ENCODE data around the gene FKBP6.
"Not testable (repeated sequence)": the region's sequence is repeated elsewhere in the genome, so short reads cannot be mapped to it uniquely, and the experiment has no call there.

FKBP6 gene, protein sequence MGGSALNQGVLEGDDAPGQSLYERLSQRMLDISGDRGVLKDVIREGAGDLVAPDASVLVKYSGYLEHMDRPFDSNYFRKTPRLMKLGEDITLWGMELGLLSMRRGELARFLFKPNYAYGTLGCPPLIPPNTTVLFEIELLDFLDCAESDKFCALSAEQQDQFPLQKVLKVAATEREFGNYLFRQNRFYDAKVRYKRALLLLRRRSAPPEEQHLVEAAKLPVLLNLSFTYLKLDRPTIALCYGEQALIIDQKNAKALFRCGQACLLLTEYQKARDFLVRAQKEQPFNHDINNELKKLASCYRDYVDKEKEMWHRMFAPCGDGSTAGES

DNA sequence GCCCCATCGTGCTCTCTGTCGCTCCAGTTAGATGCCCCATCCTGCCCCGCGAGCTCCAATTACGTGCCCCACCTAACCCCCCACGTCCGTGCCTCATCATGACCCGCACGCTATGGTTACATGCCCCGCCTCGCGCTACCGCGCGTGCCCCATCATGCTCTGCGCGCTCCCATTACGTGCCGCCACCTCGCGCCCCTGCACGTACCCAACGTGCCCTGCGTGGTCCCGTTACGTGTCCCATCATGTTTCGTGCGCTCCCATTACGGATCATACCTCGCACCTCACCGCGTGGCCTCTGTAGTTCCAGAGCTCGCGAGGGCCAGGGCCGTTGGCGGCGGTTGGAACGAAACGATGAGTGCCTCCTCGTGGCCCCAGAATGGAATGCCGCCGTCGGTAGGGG is at the start of gene FKBP6, which contains the start of gene TRIM50:
Gene FKBP6 (plus strand): TSS at position 240 of the 400 bp plus-strand sequence. CDS start 268 bp downstream, outside the sequence.
Gene TRIM50 (minus strand): TSS at position 161 of the 400 bp plus-strand sequence. CDS start 3,295 bp downstream, outside the sequence.
- not testable (repeated sequence) for DNase-seq

DNA sequence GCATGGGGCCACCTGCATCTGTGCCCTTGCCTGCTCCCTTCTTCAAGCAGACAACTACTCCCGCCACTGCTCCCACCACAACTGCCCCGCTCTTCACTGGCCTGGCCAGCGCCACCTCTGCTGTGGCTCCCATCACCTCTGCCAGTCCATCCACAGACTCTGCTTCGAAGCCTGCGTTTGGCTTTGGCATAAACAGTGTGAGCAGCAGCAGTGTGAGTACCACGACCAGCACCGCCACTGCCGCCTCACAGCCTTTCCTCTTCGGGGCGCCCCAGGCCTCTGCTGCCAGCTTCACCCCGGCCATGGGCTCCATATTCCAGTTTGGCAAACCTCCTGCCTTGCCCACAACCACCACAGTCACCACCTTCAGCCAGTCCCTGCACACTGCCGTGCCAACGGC is 30.7 kb upstream of the FKBP6 start:
- DNase-seq, result not testable (repeated sequence)

DNA sequence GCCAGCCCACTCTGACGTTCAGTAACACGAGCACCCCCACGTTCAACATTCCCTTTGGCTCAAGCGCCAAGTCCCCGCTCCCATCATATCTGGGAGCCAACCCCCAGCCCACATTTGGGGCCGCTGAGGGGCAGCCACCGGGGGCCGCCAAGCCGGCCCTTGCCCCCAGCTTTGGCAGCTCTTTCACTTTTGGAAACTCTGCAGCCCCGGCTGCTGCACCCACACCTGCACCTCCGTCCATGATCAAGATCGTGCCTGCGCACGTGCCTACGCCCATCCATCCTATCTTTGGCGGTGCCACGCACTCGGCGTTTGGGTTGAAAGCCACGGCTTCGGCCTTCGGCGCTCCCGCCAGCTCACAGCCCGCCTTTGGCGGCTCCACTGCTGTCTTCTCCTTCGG is 30.3 kb upstream of the FKBP6 start:
- not testable (repeated sequence) for DNase-seq

DNA sequence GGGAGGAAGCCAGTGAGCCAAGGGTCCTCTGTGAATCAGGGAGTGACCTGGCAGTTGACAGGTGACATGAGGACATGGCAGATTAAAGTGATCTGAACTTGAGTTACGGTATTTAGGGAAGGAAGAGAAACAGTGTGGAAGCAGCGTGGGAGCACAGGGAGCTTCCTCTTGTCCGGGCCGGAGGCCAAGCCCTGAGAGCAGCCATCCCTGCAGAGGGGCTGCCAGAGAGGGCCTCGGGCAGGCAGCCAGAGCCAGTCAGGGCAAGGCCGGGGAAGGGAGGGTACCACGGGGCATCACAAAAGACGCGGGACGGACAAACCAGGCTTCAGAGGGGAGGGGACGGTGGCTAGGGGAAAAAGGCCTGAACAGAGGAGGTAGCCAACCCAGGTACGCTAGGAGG is 28.1 kb upstream of the FKBP6 start:
- not testable (repeated sequence) for DNase-seq

DNA sequence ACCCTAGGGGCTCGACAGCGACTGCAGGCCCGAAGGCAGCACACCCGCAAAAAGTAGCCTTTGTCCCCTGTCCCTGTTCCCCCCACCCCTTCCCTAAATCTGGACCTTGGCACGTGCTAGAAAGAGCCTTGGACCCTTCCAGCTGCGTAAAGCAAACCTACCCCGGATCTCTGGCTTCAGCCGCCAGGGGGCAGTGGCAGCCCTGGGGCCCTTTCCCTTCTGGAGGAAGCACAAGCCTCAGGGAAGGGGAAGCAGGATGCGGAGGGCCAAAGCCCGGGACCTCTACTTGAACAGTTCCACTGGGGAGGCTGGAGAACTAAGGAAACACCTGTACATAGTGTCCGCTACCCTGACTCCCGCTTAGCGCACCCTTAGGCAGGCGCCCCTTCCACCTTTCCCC is 26.9 kb upstream of the FKBP6 start:
- DNase-seq, result not testable (repeated sequence)

DNA sequence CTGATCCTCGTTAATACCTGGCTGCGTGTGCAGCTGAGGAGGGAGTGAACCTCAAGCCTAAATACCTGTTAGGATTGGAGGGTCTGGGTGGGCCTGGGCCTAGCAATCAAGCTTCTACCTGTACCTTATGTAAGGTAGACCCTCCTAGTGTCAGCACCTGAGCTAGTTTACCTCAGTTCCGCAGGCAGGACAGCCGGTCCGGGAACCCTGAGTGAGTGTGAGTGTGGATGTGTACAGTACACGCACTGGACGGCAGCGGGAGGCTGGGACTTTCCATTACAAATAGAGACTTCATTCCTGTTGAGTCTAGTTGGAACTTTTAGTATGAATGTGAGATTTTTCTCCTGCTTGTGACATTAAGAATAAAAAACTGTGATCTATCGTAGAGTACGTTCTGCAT is 25.1 kb upstream of the FKBP6 start:
- not testable (repeated sequence) for DNase-seq

DNA sequence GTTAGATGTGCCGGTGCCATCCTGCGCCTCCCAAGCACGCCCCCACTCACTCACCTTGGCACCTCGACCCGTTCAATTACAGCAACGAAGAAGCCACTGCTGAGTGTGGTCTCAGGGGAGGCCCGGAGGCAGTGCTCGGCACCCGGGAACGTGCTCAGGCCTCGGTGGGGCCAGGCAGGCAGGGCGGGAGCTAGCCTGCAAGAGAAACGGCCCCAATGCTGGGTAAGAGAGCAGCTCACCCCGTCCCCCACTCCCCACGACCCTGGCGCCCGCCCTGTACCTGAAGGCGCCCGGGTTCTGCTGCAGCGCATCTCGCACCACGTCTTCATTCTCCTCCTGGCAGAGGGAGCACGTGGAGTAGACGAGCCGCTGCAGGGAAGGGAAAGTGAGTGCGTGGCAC is 24.4 kb upstream of the FKBP6 start:
- no peak for DNase-seq

DNA sequence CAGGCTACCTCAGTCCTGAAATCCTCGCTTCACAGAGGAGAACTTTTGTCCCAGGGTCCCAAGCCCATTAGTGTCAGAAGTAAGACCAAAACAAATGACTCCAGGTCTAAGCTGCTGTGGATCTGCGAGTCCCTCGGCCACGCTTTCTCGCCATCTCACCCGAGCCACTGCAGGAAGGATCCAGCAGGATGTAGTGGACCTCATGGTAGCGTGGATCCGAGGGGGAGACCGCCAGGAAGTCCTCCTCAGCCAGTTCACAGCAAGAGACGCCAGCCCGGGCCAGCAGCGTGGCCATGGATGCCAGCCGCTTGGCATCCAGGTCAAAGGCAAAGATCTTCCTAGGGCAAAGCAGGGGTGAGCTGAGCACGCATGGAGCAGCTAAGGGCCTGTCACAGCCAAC is 23.9 kb upstream of the FKBP6 start:
- no peak for DNase-seq

DNA sequence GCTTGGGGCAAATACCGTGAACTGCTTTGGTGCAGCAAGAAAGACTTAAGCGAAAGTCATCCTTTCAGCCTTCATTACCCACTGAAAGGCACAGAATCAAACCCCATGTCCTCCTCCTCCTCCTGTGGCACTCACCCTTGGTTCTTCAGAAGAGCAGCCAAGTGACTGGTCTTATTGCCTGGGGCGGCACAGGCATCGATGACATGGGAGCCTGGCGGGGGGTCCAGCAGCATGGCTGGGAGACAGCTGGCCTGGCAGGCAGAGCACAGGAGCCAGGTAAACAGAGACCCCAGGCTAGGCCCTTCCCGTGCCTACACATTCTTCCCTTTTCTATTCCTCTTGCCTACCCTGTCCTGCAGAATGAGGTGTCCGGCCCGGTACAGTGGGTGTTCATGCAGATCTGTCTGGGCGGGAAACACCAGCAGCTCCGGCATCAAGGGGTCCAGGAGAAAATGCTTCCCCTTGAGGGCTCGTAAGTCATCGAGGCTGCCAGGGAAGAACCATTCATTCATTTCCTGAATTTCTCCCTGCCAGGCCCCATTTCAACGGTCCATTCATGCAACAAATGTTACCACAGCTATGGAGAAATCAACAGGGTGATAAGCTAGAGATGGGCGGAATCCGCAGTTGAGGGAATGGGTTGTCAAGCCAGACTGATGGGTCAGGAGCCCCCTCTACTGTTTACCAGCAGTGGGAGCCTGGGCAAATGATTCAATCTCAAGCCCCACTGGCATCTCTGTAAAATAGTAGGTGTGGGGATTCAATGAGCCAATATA is 23.2 kb upstream of the FKBP6 start:
- DNase-seq, result not testable (repeated sequence)

DNA sequence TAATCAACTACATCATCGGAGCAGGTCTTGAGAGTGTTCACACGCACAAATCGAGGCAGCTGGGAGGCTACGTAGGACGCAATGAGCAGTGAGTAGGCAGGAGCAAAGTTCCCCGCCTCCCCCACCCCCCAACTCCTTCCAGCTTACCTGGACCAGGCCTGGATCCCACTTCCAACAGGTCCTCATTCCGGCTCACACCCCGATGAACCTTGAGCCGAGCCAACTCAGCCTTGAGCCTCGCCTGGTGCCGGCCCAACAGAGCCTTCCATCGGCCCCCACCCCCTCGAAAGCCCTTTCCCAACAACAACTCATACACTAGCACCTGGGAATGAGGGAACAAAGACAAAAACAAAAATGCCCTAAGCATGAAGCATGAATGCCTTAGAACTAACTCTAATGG is 20.5 kb upstream of the FKBP6 start:
- DNase-seq, result no peak

DNA sequence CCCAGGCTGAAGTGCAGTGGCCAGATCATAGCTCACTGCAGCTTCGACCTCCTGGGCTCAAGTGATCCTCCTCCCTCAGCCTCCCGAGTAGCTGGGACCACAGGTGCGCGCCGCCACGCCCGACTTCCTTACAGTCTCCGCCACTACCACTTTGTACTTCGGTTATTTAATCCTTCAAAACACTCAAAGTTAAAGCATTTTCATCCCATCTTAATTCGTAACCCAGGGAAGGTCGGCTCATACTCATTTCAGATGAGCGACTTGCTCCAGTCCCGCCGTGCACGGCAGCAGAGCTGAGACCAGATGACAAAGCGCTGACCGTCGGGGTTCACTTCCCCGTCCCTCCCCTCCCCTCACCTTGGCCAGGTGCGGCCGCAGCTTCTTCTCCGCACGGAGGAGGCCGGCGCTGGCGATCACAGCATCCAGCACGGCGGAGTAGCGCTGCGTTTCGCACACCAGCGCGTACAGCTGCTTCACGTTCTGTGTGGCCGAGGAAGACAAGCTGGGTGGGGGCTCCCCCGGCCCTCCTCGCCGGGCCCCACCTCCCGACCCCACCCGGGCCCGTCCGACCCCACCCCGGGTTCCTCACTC is 19.8 kb upstream of the FKBP6 start:
- no peak for DNase-seq

DNA sequence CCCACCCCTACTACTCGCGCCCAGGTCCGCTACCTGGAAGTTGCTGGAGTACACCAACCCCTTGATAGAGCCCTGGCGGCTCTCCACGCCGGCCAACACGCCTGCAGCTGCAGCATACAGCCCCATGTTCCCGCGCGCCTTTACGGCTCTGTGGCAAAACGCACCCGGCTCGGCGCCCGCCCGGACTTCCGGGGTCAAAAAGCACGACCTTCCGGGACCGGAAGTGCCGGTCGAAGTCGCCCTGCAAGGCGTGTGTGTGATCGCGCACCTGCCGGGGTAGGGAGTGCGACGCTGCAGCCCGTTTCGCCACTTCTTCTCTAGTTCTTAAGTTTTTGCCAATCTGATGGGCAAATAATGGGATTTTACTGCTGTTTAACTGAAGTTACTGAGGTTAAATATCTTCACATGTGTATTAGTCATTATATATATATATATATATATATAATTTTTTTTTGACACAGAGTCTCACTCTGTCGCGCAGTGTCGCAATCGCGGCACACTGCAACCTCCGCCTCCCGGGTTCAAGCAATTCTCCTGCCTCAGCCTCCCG is 19.2 kb upstream of the FKBP6 start, which contains the start of gene NSUN5:
Gene NSUN5 (minus strand): TSS at position 162 of the 550 bp plus-strand sequence. CDS start 36 bp downstream, at position 126.
- peak; percentile 95 for DNase-seq

DNA sequence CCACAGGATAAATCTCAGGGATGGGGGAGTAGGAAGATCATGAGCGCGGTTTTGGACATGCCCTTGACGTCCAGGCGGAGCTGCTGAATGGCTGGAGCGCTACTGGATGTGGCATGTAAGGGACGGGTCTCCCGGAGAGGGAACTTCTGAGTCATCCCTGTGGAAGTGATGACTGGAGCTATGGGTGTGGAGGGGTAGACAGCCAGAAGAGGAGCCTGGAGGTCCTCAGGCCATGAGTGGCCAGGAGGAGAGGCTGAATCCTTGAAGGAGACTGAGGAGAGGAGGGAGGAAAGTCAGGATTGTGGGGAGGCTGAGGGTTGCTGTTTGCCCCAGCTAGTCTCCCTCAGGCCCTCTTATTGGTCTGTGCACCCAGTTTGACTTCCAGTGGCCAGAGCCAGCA is 16.5 kb upstream of the FKBP6 start:
- not testable (repeated sequence) for DNase-seq

DNA sequence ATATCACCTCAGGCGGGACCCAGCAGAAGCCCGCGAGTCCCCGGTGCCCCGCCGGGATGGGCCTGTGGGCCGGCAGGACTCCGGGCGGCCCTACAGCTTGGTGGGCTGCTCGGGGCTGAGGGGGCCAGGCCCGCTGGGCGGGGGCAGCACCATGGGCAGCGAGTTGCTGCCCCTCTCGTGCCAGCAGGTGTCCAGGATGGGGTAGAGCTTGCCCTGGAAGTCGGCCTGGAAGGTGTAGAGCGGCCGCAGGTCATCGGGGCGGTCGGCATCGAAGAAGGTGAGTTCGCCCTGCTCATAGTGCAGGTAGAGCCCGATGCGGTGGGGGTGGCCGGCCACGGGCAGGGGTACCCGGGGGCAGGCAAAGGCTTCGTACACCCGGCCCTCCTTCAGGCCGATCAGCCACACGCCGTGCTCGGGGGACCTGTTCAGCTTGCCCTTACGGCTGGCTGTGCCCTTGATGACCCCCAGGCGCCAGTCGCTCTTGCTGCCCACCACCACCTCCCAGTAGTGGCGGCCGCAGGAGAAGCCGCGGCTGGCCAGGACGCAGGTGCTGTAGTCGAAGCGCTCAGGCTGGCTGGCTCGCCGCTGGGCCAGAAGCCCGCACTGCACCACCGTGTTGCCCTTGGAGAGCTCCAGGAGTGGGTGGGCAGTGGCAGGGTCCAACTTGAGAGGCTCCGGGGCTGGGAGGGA is 15.0 kb upstream of the FKBP6 start:
- DNase-seq, result no peak

DNA sequence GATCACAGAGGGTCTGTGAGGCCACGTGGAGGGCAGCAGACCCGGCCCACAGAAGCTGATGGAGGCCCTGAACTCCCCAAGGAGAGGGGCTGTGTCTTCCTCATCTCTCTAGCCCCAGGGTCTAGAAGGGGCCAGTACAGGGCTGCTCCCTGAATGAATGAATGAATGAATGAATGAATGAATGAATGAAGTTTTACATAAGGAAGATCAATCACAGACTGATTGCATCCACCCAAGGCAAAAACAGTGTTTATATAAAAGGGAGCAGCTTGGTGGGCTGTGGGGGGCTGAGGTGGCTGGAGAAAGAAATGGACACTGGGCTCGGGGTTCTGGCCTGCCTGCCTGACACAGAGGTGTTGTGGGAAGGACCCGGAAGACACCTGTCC is 14.4 kb upstream of the FKBP6 start:
- no peak for DNase-seq

DNA sequence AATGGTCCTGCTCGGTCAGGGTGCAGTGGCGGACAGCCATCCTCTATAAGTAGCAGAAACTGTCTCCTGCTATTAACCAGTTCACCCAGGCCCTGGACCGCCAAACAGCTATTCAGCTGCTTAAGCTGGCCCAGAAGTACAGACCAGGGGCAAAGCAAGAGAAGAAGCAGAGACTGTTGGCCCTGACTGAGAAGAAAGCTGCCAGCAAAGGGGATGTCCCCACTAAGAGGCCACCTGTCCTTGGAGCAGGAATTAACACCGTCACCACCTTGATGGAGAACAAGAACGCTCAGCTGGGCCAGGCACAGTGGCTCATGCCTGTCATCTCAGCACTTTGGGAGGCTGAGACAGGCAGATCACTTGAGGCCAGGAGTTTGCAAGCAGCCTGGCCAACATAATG is 13.7 kb upstream of the FKBP6 start:
- no peak for DNase-seq

DNA sequence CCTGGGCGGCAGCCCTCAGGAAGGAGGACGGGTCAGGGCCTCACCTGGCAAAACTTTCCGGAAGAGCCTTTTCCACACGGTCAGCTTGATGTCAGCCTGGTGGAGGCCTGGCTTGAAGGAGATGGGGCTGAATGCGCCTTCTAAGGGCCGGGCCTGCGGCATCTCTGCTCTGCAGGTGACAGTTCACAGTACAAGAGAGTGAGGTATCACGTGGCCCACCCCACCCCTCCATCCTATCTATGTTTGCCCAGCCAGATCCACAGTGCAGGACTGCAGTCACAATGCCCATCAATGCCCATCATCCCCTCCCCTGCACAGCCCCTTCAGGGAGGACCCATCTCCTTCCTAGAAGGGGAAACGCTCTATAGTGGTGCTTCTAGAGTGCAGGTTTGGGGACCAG is 11.4 kb upstream of the FKBP6 start:
- DNase-seq, result no peak

DNA sequence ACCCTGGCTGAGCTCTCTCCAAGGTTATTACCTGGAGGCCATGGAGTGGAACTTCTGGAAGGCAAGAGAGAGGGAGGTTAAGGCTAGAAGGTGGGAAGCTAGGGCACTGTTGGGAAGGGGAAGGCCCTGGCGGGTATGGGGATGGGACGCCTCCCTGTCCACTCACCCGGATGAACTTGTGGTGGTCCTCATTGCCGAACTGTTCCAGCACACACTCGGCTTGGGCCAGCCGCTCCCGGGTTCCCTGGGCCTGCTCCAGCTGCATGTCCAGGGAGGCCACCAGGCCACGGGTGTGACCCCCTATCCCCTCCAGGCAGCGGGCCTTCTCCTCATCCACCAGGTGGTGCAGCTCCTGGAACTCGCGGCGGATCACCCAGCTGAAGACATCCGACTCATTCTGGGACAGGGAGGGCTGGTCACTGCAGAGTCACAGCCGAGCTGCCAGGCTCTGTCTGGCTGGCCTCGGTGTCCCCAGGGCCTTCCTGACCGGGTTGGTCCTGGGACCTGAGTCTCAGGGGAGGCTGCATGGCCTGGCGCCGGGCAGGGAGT is 9.2 kb upstream of the FKBP6 start:
- not testable (repeated sequence) for DNase-seq

DNA sequence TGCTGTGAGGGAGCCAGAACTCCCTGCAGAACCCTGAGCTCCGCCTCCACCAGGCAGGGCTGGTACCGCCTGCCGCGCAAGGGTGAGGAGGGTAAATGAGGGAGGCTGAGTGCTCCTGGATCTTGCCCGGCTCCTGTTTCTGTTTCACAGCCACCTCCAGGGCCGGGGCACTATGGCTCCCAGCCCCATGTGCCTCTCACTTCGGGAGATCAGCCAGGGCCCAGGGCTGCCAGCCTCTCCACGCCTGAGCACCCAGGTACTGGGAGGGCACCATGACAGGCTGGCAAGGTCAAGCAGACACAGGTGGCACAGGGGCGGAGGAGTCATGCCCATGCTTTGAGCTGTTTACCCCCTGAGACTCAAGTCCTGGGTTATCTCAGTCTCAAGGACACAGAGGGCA is 8.4 kb upstream of the FKBP6 start:
- not testable (repeated sequence) for DNase-seq

DNA sequence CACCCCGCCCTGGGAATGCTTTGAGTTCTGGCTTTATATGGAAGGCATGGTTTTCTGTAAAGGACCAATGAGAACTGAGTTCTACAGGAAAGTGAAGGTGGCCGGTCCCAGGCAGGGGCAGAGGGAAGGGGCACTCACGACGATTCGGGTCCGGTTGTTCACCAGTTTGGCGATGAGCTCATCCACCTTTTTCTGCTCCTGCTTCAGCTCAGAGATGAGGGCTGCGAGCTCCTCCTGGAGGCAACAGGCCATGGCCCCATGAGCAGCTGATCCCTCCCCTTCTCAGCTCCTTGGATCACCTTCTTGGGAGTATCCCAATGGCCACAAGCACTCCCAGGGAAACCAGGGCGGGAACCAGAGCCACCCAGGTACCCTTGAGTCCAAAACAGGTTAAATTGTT is 8.0 kb upstream of the FKBP6 start:
- DNase-seq, result not testable (repeated sequence)

DNA sequence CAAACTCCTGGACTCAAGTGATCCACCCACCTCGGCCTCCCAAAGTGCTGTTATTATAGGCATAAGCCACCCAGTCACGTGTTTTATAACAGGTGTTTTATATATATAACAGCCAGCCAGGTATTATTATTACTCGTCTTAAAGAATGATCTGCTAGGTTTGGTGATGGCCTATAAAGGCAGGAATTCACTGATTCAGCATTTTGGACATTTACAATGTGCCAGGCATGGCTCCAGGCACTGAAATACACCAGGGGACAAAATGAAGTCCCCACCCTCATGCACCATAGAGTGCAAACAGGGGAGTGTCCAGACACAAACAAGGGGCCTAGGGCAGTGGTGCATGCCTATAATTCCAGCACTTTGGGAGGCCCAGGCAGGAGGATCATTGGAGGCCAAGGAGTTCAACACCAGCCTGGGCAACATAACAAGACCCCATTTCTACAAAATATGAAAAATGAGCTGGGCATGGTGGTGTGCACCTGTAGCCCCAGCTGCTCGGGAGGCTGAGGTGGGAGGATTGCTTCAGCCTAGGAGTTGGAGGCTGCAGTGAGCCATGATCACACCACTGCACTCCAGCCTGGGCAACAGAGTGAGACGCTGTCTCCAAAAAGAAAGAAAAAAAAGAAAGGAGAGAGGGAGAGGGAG is 4.4 kb upstream of the FKBP6 start:
- DNase-seq, result not testable (repeated sequence)

All from activated CD4-positive, alpha-beta T cell treated with anti-CD3 and anti-CD28 coated beads, Interleukin-10, Interleukin-2, amounts not matched to agents 100 ng/mL and 50 ng/mL, durations not matched to agents 16 hours and 8 hours (primary cell).